Body of pancreas (tissue), 4 donors: ENCODE data around the gene PANK1. TPM values are rescaled to one million over a fixed set of nuclear protein-coding genes. Genes with fewer than 3 reads are reported as not detected.

Source experiments
- ATAC-seq: fragments of 150-250 bp; one replicate; pipeline ENCODE4 v1.9.1; 2016
- DNase-seq, 4 donors: peaks; one replicate each; pipeline ENCODE4 v3.0.0-alpha.2; 2019
- H3K27ac ChIP-seq, 4 donors: fragments of 200-600 bp; sonication (generic); 1 replicate in 3 of 4; 2 replicates in 1 of 4; pipeline versions ENCODE4 v1.5.1 to v1.6.1; 2016 to 2019; ENCODE audit warnings: mild to moderate bottlenecking in 1 of 4, mixed read lengths in 1 of 4, moderate library complexity in 1 of 4
- H3K27me3 ChIP-seq, 2 donors: fragments of 200-600 bp; sonication (generic); one replicate each; pipeline ENCODE4 v1.6.0; 2016; ENCODE audit warnings: mild to moderate bottlenecking in 1 of 2
- H3K36me3 ChIP-seq, 2 donors: fragments of 200-600 bp; sonication (generic); replicated peaks in 1 of 2; 2 replicates each; pipeline ENCODE4 v1.5.1; 2016; ENCODE audit warnings: low read depth in 2 of 2; ENCODE audit not compliant: insufficient read depth in 1 of 2
- H3K4me1 ChIP-seq: fragments of 200-600 bp; sonication (generic); one replicate; pipeline ENCODE4 v1.6.0; 2016
- H3K4me3 ChIP-seq, 2 donors: fragments of 200-600 bp; sonication (generic); 1 replicate in 1 of 2; 2 replicates in 1 of 2; pipeline ENCODE4 v1.5.1; 2016 to 2019
- H3K9me3 ChIP-seq, 3 donors: fragments of 200-600 bp; sonication (generic); 1 replicate in 2 of 3; 2 replicates in 1 of 3; pipeline ENCODE4 v1.5.1; 2016
- POLR2A ChIP-seq, 3 donors: fragments of 450-650 bp; IDR thresholded peaks; one replicate each; pipeline ENCODE4 v1.6.1; 2016; ENCODE audit warnings: antibody characterized with exemption in 3 of 3, mild to moderate bottlenecking in 2 of 3
- WGBS, 2 donors: methylation state at CpG; one replicate each; pipeline ENCODE4 v1.1.5; 2017; 5-methylcytosine and 5-hydroxymethylcytosine counted together
- intact Hi-C: fragments of 100-400 bp; cut with DNase I; formaldehyde crosslinking; loops from one replicate; pipeline ENCODE4 v1.15.1; 2023
- total RNA-seq, 2 donors: library from RNA; depleted of rRNA; stranded (reverse); fragments of >200 nt; gene quantifications; one replicate each; pipeline ENCODE4 v1.1.0, GENCODE V29; 2016
- TF ChIP-seq, protein P1 (sequence below), 7 experiments: fragments of 450-650 bp in 4 of 7; fragments of 200-600 bp in 3 of 7; sonication (generic) in 3 of 7; IDR thresholded peaks; one replicate each; pipeline ENCODE4 v1.5.1; 2016 to 2019; ENCODE audit warnings: antibody characterized with exemption in 7 of 7

PANK1 gene
- total RNA-seq, 2 donors from 2014 or later, result 2.6 to 3.0 TPM

DNA sequence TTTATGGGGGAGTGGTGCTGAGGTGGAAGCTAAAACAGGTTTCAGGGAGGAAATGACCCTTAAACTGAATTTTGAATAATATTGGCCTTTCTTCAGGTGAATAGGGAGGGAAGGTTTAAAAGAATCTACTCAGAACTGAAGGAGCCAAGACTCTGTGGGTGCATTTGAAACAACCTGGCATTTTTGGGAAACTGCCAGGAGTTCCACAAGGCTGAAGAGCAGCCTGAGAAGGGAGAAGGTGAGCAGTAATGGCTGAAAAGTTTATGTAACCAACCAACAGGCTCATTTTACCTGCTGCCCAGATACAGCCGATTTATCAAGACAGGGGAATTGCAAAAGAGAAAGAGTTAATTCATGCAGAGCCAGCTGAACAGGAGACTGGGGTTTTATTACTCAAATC, 4.0 kb upstream of the PANK1 start:
- WGBS, 2 donors, result 88 to 100% methylated on average over 1 of the region's 1 CpG
- no peak for TF ChIP-seq POLR2A (IDR thresholded peaks at IDR 0.05)
- TF ChIP-seq, protein P1, sequence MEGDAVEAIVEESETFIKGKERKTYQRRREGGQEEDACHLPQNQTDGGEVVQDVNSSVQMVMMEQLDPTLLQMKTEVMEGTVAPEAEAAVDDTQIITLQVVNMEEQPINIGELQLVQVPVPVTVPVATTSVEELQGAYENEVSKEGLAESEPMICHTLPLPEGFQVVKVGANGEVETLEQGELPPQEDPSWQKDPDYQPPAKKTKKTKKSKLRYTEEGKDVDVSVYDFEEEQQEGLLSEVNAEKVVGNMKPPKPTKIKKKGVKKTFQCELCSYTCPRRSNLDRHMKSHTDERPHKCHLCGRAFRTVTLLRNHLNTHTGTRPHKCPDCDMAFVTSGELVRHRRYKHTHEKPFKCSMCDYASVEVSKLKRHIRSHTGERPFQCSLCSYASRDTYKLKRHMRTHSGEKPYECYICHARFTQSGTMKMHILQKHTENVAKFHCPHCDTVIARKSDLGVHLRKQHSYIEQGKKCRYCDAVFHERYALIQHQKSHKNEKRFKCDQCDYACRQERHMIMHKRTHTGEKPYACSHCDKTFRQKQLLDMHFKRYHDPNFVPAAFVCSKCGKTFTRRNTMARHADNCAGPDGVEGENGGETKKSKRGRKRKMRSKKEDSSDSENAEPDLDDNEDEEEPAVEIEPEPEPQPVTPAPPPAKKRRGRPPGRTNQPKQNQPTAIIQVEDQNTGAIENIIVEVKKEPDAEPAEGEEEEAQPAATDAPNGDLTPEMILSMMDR (IDR thresholded peaks at IDR 0.05), result no peak
- Histone ChIP-seq H3K4me1 (peaks cover 11% of the 10 kb centered on the region), H3K36me3 (no peaks in the 10 kb centered on the region), H3K27me3 (no peaks in the 10 kb centered on the region), H3K27ac (no peak overlapping the region), H3K9me3 (no peaks in the 10 kb centered on the region), H3K4me3 (no peak overlapping the region)
- ATAC-seq (no peak), DNase-seq (no peak)
- intact Hi-C loops, result no loop called here

DNA sequence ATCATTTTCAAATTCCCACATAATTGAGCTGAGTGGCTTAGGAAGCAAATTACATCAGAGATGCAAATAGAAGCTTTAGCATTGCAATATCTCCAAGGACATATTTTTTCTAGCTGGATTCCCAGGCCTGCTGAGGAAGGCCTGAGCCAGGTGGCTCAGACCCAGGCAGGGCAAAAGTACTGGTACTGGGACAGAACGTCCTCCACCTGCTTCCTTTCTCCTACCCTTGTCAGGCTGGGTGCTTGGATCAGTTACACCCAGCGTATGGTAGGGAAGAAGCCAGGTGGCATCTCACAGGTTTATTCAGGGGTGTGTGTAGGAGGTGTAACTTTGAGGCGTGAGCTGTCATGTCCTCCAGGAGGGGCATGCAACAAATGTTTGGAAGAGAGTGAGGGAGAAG, 3.0 kb upstream of the PANK1 start:
- no peaks in the 10 kb centered on the region for H3K9me3 ChIP-seq
- peak in 3 of 4 donors; percentile 21 to 62 (median 50) for DNase-seq
- H3K27ac ChIP-seq, result no peak overlapping the region
- H3K36me3 ChIP-seq, result no peaks in the 10 kb centered on the region
- no peak for ATAC-seq
- TF ChIP-seq, protein P1 (IDR thresholded peaks at IDR 0.05), result no peak
- no peak for TF ChIP-seq POLR2A (IDR thresholded peaks at IDR 0.05)
- H3K27me3 ChIP-seq, result no peaks in the 10 kb centered on the region
- peaks cover 16% of the 10 kb centered on the region for H3K4me1 ChIP-seq
- WGBS, 2 donors, result 53 to 72% methylated on average over 2 to 3 of the region's 3 CpGs
- intact Hi-C loops, result no loop called here
- no peak overlapping the region for H3K4me3 ChIP-seq

DNA sequence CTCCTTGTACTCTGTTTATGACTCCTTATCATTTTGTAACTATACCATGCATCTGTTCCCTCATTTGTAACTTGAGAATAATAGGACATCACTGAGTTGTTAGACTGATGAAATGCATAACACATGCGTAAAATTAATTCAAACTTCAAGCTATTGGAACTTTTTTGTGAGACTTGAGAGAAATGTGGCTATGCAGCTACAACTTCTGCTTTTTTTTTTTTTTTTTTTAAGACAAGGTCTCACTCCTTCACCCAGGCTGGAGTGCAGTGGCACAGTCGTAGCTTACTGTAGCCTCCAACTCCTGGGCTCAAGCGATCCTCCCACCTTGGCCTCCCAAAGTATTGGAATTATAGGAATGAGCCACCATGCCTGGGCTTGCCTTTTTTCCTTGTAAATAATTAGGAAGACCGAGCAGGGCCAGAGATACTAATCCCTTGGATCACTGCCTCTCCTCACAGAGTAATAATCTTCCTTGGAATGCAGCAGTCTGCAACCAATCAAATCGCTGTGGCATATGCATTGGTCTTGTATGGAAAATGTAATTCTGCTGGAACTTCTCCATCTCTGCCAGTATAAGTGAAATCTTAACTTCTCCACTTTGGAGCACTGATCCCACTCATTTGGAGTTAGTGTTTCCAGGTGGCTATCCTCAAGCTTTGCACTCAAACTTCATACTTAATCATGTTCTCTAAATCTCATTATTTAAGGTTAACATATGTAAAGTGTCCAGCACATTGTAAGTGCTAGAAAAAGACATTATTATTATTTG, 2.0 kb upstream of the PANK1 start:
- H3K27ac ChIP-seq, result no peak overlapping the region
- TF ChIP-seq, protein P1 (IDR thresholded peaks at IDR 0.05), result no peak
- TF ChIP-seq POLR2A (IDR thresholded peaks at IDR 0.05), result no peak
- H3K4me3 ChIP-seq, result no peak overlapping the region
- H3K4me1 ChIP-seq, result peaks cover 20% of the 10 kb centered on the region
- no peaks in the 10 kb centered on the region for H3K36me3 ChIP-seq
- ATAC-seq (no peak), DNase-seq (no peak)
- no peaks in the 10 kb centered on the region for H3K9me3 ChIP-seq
- no peaks in the 10 kb centered on the region for H3K27me3 ChIP-seq
- intact Hi-C loops, result no loop called here
- WGBS, 2 donors, result 79 to 90% methylated on average over 5 of the region's 5 CpGs

GRCh38 chr10:89645742-89646172, 715 bp upstream of the PANK1 start:
- H3K27me3 ChIP-seq, result no peaks in the 10 kb centered on the region
- 9 to 25% methylated on average over 6 of the region's 6 CpGs for WGBS, 2 donors
- ATAC-seq, result no peak
- TF ChIP-seq POLR2A (IDR thresholded peaks at IDR 0.05), result no peak
- TF ChIP-seq, protein P1 (IDR thresholded peaks at IDR 0.05), result no peak
- peak overlapping the region; percentile 80 to 89 (median 85) for H3K27ac ChIP-seq
- H3K9me3 ChIP-seq, result no peaks in the 10 kb centered on the region
- H3K4me3 ChIP-seq, result no peak overlapping the region
- intact Hi-C loops, result no loop called here
- H3K36me3 ChIP-seq, result no peaks in the 10 kb centered on the region
- peak in 1 of 4 donors; percentile 36 for DNase-seq
- peaks cover 20% of the 10 kb centered on the region for H3K4me1 ChIP-seq

DNA sequence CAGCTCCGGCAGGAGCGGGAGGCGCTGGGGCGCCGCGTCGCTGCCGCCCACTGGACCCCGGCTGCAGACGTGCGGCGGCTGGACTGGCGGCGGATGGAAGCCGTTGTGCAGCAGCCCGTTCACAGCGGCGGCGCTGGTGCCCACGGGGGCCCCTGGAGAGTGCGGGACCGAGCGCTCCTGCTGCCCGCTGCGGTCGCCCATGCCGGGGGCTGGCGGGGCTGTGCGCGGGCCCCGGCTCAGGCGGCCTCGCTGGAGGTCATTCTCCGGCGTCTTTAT, 413 bp downstream of the PANK1 start:
- no peaks in the 10 kb centered on the region for H3K9me3 ChIP-seq
- WGBS, 2 donors, result 0% methylated on average over 21 of the region's 35 CpGs; no CpG with 5 or more reads in 1 of the 2 donors
- TF ChIP-seq POLR2A (IDR thresholded peaks at IDR 0.05), result peak in 1 of 3 donors; percentile 2
- TF ChIP-seq, protein P1 (IDR thresholded peaks at IDR 0.05), result no peak
- peak overlapping the region; percentile 80 to 89 (median 85) for H3K27ac ChIP-seq
- H3K36me3 ChIP-seq, result no peaks in the 10 kb centered on the region
- H3K27me3 ChIP-seq, result no peaks in the 10 kb centered on the region
- intact Hi-C loops, result no loop called here
- ATAC-seq (peak; percentile 43), DNase-seq (no peak)
- peaks cover 20% of the 10 kb centered on the region for H3K4me1 ChIP-seq
- peak overlapping the region; percentile 88 to 93 for H3K4me3 ChIP-seq
